Measurements from ENCODE around the gene EMX2.
"Not testable (repeated sequence)": the region's sequence is repeated elsewhere in the genome, so short reads cannot be mapped to it uniquely, and the experiment has no call there.

The EMX2 gene

GRCh38 chr10:117560942-117561341 is 18.4 kb downstream of the EMX2 start:
- DNase-seq (ENCODE audit: low spot score): no peak

- no peak for DNase-seq (ENCODE audit: low spot score)
Observed at GRCh38 chr10:117562220-117562619, 19.7 kb downstream of the EMX2 start.

DNA sequence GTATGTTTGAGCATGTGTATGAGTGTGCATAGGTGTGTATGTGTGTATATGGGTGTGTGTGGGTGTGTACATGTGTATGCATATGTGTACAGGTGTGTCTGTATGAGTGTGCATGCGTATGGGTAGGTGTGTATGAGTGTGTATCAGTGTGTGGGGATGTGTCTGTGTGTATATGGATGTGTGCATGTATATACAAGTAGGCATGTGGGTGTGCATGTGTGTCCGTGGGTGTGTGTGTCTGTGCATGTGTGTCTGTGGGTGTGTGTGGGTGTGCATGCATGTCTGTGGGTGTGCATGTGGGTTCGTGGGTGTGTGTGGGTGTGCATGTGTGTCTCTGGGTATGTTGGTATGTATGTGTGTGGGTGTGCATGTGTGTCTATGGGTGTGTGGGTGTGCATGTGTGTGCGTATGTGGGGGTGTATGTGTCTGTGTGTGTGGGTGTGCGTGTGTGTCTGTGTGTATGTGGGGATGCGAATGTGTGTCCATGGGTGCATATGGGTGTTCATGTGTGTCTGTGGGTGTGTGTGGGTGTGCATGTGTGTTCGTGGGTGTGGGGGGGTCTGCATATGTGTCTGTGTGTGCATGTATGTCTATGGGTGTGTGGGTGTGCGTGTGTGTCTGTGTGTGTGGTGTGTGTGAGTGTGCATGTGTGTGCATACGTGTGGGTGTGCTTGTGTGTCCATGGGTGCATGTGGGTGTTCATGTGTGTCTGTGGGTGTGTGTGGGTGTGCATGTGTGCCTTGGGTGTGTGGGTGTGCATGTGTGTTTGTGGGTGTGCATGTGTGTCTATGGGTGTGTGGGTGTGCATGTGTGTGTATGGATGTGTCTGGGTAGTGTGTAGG is 20.6 kb downstream of the EMX2 start:
- DNase-seq (ENCODE audit: low spot score): no peak

GRCh38 chr10:117563780-117564179 is 21.2 kb downstream of the EMX2 start:
- DNase-seq (ENCODE audit: low spot score): no peak

DNA sequence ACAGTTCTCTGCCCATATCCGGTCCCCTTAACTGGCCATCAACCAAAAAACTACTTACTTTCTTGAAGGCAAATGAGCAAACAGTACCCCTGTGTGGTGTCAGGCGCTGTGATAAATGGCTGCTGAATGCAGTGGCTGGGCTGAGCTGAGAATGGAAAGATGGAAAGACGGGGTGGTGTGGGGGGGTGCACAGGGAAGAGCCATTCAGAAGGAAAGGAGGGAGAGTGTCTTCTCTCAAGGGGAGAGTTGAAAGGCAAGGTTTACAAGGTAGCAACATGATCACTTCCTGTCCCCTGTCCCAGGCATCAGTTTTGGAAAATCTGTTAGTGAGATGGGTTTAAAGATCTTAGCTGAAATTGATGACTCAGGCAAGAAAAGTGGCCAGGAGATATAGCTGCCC is 22.5 kb downstream of the EMX2 start:
- no peak for DNase-seq (ENCODE audit: low spot score)

- DNase-seq (ENCODE audit: low spot score): no peak
Observed at GRCh38 chr10:117568334-117568733, 25.8 kb downstream of the EMX2 start.

DNA sequence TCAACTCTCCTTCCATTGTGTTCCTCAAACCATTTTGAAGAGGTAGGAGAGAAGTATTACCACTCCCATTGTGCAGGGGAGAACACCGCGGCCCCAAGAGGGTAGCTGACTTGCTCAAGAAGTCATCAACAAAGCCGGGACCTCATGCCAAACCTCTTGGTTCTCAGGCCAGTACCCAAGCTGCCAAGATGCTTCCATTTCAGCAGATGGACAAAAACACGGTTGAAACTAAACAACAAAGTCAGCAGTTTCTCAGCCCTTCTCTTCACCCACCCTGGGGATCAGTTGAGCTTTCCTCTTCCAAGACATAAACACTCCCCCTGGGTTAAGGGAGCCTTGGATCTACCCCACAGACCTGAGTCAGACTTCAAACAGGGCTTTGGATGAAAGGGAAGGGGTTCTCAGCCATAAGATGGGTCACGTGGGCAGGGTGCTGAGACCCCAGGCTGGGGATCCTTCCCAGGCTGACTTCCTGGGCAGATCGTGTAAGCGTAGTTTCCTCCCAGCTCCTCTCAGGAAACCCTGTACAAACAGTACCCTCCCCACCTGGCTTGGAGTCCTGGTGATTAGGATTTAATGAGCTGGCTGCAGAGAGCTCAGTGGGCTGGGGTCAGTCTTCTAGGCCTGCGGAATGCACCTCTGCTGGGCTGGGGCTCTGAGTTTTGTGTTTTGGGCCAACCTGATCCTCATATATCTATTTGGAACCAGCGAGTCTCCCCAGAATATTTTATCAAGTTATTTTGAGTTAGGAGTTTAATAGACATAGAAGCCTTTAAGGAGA is 27.3 kb downstream of the EMX2 start:
- no peak for DNase-seq (ENCODE audit: low spot score)

- no peak for DNase-seq (ENCODE audit: low spot score)
Observed at GRCh38 chr10:117570880-117571279, 28.3 kb downstream of the EMX2 start.

- DNase-seq (ENCODE audit: low spot score): no peak
Observed at GRCh38 chr10:117574498-117575146, 32.1 kb downstream of the EMX2 start.

- DNase-seq (ENCODE audit: low spot score): no peak
Observed at GRCh38 chr10:117578490-117578889, 35.9 kb downstream of the EMX2 start.

GRCh38 chr10:117578999-117579590 is 36.5 kb downstream of the EMX2 start:
- no peak for DNase-seq (ENCODE audit: low spot score)

DNA sequence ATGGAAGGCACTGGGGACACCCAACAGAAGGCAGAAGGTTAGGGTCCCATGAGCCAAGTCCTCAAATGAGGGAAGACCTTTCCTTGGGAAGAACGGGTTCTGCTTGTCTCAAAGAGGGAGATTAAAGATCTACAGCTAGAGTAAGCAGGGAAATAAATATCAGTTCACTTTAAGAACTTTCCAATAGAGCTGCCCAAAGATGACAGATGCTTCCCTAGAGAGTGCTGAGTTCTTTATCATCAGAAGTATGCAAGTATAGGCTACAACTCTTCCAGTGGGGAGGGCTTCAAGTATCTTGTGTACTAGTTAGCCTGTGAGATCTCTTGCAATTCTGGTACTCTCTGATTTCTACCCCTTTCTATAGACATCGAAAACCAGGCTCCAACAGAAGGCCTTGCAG is 39.4 kb downstream of the EMX2 start:
- no peak for DNase-seq (ENCODE audit: low spot score)

DNA sequence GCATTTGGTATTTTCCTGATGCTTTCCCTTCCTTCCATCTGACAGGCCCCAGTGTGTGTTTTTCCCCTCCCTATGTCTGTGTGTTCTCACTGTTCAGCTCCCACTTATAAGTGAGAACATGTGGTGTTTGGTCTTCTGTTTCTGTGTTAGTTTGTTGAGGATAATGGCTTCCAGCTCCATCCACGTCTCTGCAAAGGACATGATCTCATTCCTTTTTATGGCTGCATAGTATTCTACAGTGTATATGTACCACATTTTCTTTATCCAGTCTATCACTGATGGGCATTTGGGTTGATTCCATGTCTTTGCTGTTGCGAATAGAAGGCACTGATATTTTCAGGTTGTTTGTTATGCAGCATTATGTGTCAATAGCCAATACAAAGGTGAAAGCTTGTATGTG is 42.3 kb downstream of the EMX2 start:
- not testable (repeated sequence) for DNase-seq (ENCODE audit: low spot score)

- no peak for DNase-seq (ENCODE audit: low spot score)
Observed at GRCh38 chr10:117587036-117587435, 44.5 kb downstream of the EMX2 start.

- DNase-seq (ENCODE audit: low spot score): no peak
Observed at GRCh38 chr10:117590101-117590875, 47.7 kb downstream of the EMX2 start.

DNA sequence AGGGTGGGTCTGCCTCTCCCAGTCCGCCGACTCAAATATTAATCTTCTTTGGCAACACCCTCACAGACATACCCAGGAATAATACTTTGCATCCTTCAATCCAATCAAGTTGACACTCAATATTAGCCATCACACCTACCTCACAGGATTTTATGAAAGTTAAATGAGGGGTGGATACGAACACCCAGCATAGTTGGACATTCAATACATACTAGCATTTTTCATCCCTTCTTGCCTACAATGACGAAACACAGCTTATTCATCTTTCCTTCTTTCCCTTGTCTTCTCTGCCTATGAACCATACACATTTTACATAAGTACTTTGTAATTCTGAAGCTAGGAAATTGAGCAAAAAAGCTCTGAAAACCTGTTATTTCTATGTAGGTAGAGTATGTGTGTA is 48.5 kb downstream of the EMX2 start:
- DNase-seq (ENCODE audit: low spot score): no peak

GRCh38 chr10:117594722-117595121 is 52.2 kb downstream of the EMX2 start:
- no peak for DNase-seq (ENCODE audit: low spot score)

DNA sequence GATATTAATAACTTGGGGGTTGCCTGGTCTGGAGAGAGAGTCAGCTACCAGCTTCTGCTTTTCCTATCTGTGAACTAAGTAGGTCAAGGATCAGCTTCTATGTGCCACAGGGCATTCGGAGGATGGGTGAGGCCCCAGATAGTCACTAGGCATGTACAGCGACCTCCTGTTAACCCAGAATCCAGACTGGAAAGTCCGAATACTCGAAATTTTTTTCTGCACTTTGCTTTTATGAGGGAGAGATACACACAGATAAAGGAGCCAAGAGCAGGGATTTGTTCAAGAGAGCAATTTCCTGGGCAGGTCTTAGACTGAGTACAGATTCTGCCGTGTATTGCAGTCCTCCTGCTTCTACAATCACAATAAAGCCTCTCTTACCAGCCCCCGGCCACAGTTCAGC is 54.2 kb downstream of the EMX2 start:
- no peak for DNase-seq (ENCODE audit: low spot score)

GRCh38 chr10:117597216-117597615 is 54.7 kb downstream of the EMX2 start:
- no peak for DNase-seq (ENCODE audit: low spot score)
